GM21576 (cell line): Measurements from ENCODE around the gene GPR31.

Source experiments
- ATAC-seq: cut with Tn5 transposase; IDR thresholded peaks from one replicate; pipeline ENCODE4 v1.9.1; 2021; ENCODE audit warnings: mild to moderate bottlenecking, moderate library complexity; ENCODE audit not compliant: unreplicated experiment

The GPR31 gene

DNA sequence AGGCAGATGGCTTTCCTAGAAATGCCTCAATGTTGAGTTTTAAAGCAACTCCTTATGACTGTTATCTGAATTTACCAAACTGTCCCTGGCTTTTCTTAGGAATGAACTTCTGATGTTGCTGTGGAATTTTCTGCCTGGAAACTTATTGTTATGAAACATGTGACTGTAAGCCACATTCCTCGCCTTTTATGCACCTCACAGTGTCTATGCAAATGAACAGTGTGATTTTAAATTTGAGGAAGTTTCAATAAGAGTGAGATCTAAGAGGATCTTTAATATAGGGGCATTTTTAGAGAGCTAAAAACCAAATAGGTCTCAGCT is 37.2 kb downstream of the GPR31 start:
- ATAC-seq, result no peak

DNA sequence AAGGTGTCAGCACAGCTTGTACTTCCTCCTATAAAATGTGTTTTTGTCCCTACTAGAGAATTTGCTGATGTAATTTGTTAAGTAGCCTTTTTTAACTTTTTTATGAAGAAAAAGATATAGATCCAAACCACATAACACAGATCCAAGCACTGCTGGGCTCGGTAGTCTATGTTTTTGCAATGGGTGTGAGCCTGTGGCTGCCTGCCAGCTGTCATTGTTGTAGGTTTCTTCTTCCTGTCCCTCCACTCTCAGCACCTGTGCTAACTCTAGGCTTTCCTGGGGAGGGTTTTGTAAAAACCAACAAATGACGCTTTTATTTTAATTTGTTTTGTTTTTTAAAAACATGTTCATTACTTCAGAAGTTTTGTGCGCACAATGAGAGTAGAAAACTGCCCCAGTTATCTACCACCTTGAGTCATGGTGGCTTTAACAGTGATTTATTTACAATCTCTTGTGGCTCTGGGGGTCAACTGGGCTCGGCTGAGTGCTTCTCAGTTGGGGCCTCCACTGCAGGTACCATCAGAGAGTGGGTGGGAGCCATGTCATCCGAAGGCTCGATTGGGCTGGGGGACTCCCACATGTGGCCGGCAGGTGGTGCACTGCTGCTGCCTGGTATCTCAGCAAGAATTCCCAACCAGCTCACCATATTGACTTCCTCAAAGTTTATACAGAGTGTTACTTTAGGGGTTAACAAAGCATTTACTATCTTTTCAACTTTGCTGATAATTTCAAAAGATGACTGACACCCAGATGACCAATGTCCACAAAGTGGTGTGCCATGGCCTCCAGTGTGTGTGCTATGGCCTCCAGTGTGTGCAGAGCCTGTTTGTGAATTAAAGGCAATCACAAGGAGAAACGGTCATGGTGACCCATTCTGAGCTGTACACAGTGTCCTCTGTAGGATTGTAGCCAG is 37.9 kb downstream of the GPR31 start:
- ATAC-seq, result no peak

DNA sequence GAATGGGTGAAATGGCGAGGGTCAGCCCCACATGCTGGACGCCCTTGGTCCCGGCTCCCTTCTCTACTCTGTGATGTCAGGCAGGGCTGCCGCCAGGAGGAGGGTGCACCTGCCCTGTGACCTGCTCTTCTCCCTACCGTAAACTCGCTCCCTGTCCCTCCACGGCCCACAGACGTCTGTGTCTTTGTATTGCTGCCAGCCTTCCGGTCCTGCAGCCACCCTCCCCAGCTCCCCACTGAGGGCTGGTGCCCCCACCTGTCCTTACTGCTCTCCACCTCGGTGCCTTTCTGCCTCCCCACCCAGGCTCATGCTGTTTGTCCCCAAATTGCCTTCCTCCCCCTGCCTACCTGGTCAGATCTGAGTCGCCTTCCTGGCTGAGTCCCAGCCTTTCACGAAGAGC is 38.9 kb downstream of the GPR31 start:
- ATAC-seq, result no peak

DNA sequence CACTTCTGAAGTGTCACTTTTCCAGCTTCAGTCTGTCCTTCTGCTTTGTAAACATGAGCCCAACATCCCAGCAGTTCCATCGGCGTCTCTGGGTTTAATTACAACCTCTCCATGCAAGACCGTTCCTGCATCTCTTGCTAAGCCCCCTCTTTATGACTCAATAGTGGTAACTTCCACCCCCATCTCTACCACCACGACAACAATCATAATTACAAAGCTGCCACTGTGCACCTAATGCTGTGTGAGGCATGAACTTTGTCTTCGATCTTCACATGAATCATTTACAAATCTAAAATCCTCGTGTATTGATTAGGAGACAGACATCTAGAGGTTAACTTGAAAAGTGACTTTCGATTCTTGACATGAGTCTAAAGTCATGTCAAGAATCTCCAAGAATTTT is 39.8 kb downstream of the GPR31 start:
- no peak for ATAC-seq

DNA sequence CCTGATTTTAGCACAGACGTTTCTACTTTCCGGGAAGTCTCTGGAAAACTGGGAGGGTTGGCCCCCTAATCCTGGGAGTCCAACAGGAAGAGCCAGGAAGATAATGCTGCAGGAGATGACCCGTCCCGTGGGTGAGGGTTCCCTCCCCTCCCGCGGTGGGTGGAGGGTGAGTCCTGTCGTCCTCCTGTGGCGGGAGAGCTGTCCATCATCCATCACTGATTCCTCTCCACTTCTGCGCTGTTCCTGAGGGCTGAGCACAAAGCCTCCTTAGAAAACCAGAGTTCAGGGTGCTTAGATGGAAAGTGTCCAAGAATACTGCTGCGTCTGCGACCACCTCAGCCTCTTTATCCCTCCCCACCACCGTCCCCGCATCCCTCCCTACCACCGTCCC is 40.9 kb downstream of the GPR31 start:
- ATAC-seq, result no peak

DNA sequence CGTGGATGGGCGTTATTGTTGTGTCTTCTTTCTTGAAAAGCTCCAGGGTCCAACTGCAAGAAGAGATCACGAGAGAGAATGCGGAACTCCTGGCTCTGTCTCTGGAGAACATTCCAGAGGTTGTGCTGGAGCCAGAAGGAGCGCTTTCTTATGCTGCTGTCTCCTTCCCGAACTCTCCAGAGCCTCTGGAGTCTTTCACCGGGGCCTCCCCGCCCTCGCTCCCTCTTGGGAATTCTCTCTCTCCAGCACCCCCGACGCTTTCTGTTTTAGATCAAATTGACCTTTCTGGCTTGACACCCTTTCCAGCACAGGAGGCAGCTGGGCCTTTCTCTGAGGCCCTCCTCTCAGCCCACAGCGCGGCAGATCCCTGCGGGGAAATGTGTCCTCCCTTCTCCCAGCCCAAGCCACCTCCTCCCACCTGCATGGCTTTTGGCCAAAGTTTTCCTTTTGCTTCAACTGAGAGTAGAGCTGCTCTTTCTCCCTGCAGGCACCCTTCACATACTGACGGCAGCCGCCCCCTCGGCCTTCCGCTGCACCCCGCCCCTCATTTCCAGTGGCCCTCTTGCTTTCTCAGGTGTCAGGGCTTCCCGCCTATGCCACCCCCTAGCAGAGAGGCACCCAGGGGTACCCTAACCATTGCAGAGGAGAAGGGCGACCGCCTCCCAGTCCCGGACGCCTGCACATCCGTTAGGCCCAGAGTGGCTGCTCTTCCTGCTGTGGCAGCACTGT is 41.5 kb downstream of the GPR31 start:
- ATAC-seq, result no peak

DNA sequence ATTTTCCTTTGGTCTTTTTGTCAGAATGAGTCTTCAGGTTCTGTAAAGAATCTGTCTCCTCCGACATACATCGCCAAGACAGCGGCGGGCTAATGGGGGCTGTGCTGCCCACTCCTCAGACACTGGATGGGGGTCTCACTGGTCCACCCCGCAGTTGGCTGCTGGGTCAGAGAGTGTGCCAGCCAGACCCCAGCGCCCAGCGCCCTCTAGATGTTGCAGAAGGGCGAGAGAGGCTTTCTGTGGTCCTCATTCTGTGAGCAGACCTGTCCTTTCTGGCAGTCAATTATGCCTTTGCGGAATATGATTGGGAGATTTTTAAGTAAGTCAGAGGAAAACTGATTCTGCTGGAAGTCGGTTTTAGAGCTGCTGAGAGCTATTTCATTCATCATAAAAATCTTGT is 42.7 kb downstream of the GPR31 start:
- ATAC-seq, result no peak

DNA sequence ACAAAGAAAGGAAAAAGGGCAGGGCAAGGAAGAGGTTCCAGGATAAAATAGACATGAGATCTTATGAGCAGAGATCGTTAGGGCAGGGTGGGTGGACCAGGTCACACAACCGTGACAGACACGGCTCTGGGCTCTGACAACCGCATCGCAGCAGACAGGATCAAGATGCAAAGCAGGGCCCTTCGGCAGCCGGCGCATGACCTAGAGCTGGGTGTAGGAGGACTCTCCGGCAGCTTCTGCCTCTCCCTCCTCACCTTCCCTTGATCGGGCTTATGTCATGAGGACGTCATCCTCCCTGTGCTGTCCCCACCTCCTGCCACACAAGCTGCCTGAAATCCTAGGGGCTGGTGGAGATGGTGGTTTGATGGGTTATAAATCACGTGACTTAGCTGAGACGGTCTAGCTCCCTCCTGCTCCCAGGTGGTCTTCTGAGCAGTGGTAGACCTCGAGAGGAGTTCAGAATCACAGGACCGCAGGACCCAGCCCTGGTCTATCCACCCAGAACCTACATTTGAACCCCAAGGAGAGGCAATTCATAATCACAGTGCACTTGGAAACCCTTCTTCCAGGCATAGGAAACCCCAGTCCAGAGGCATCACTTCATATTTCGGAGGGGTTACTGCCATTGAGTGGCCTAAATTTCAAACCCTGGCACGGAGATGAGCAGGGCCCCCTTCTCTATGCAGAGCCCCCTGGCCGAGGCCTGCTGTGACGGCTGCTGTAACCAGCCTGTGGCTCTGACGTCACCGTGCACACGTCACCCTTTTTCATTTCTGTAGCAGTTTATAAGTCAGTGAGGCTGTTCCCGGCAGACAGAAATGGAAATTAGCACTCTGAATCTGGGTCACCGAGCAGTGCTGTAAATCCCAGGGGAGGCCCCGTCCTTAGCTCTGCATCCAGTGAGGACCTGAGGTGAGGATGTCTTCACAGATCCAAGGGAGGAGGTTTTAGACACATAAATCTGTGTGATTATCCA is 43.6 kb downstream of the GPR31 start:
- peak; percentile 78 for ATAC-seq

DNA sequence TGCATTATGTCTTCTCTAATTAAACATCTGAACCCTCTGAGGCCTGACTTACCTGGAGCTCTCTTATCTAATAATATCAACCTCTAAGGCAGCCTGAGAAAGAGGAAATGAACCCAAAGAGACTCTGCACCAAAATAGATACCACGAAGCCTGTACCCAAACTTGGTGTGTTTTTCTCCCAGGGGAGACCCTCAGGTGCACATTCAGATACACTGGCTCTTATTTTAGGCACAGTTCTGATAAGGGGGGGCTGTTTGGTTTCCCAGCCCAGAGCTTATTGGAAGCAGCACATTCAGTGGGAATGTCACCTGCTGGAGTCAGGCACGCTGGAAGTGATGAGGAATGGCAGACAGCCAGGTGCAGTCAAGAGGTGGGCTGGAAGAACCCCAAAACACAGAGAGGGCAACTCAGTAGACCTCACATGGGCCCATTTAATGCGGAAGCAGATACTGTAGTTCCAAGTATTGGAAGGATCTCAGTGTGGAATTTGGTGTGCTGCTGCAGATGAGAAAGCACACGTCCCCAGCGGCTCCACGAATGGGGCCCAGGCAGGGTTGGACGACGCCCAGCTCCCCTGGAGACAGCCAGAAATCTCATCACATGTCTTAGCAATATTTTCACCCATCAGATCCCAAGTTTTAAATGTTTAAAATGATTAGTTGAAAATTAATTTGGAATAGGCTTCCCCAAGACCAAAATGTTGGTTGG is 44.6 kb downstream of the GPR31 start:
- peak; percentile 57 for ATAC-seq

DNA sequence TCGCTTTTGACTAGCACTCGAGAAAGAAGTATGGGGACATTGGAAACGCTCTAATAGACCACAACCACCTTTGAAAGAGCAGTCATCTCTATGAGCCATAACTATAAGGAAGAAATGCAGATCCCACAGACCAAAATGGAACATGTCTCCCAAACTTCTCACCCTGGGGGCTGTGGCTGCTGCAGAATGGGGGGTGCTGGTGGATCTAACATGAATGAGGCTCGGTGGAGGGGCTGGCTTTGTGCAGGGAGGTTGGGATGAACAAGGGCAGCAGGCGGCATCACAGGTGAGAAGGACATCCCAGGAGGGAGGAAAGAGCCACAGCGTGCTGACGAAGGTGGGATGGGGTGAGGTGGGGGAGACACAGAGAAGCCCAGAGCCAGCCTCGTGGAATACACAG is 45.4 kb downstream of the GPR31 start:
- ATAC-seq, result no peak

DNA sequence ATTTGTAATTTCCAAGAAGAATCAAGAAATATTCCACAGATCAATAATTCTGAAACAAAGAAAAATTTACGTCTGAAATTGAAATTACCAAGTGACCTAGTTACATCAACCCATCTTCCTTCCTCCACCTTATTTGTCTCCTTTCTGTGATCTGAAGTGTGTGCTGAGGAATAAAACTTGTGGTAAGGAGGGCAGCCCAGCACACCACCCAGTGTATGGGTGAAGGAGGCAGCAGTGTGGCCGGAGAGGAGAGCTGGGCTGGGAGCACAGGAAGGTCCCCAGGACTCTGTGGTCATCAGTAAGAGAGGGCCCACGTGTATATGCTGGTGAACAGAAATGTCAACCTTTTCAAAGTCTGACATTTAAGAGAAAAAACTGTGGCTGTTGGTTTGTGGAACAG is 46.2 kb downstream of the GPR31 start:
- no peak for ATAC-seq

DNA sequence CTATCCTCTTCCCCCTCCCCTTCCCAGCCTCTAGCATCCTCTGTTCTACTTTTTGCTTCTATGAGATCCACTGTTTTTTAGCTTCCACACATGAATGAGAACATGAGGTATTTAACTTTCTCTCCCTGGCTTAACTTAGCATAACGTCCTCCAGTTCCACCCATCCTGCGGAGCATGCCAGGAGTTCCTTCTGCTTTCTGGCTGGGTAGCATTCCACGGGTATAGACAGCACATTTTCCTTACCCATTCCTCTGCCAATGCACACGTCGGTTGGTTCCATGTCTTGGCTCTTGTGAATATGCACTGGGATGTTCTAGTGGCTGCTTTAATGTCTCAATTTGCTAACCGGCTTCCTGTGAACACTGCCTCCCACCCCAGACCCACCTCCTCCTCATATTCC is 48.1 kb downstream of the GPR31 start:
- ATAC-seq, result no peak

DNA sequence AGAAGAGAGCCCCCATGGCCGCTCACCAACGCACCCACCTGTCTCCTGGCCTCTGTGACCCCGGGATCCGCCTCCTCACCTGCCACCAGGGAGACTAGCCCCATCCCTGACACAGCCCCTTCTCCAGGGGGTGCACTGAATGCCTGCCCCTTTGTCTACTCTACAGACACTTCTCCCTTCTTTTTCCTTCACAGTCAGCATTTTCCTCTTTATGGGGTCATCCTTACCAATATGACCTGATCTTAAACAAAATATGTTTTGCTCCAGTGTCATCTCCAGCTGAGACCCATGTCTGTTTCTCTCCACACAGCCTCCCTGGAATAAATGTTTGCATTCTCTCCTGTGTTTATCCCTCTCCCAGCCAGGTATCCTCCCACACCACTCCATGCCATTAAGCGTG is 49.5 kb downstream of the GPR31 start:
- ATAC-seq, result no peak

DNA sequence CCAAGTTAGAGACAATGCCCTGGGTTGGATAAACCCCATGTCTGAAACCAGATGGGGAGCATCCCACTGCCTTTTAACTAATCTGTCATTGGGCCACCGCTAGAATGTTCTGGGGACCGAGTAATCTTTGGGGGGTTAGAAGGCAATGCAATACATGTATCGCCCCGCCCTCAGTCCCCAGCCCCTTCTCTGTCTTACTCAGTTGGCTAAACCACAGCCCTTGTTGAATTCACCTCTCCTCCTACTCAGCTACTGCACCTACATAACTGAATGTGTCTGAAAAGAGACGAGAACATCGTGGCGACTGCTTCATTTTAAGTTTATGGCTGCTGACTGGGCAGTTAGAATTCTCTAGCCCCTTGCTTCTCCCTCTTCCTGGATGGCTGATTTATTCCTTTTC is 50.0 kb downstream of the GPR31 start:
- no peak for ATAC-seq

DNA sequence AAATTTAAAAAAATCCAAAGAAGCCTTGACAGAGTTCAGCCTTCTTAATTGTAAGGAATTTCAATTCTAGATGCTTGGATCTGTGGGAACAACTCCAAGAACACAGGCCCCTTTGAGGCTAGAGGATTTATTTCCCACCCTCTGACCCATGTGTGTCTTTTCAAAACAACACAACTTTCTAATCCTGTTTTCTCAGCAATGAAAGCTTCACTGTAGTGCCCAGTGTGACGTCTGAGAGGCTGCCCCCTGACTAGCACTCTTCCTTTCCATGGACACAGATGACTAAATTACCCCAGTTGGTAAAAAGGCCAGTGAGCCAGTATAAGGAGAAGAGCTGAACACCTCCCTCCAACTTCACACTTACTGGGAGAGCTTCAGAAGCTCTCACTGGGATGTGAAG is 51.4 kb downstream of the GPR31 start:
- ATAC-seq, result no peak
